ENCODE data around the gene PDZD8.

PDZD8 gene

GRCh38 chr10:117398029-117398428 is 22.8 kb upstream of the PDZD8 start:
- TF ChIP-seq CTCF (IDR thresholded peaks at IDR 0.05; ENCODE audit: borderline replicate concordance, control extremely low read depth, extremely low read depth, insufficient read depth, missing control alignments), result no peak
- DNase-seq (ENCODE audit: low spot score), result no peak
- in situ Hi-C loops (cut with MboI; ENCODE audit: low sequenced_read_pairs, unreplicated experiment), result no loop called here

DNA sequence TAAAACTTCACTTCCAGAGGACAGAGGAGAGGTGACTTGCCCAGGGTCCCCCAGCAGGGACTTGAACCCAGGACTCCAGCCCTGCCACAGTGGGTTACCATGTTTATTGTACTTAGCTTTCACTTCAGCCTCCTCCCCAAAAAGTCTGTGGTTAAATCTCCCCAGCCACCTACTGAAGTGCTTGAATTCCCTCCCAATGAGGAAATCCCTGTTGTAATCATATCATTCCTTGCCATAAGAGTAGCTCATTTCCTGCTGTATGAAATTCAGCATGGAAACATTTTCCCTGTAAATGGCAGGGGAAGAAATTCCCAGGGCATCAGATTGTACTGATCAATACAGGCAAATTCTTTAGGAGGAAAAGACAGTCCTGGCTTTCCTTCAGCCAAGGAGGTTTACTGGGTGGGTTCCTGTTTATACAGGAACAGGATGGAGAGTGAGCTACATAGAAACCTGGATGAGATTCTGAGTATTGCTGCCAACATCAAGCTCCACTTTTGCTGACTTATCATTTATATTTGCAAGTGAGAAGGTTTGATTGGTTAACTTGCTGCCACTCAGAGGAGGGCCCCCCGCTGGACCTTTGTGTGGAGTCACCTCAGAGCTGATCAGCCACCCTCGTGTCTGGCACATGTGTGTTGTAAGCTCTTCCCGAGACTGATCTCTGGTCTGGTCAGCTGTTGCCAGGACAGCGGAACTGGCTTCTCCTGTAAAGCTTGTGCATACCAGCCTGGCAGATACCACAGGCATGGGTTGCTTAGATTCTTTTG is 16.4 kb upstream of the PDZD8 start:
- in situ Hi-C loops (cut with MboI; ENCODE audit: low sequenced_read_pairs, unreplicated experiment), result no loop called here
- TF ChIP-seq CTCF (IDR thresholded peaks at IDR 0.05; ENCODE audit: borderline replicate concordance, control extremely low read depth, extremely low read depth, insufficient read depth, missing control alignments), result no peak

GRCh38 chr10:117390420-117390819 is 15.2 kb upstream of the PDZD8 start:
- no peak for DNase-seq (ENCODE audit: low spot score)
- no peak for TF ChIP-seq CTCF (IDR thresholded peaks at IDR 0.05; ENCODE audit: borderline replicate concordance, control extremely low read depth, extremely low read depth, insufficient read depth, missing control alignments)
- in situ Hi-C loops (cut with MboI; ENCODE audit: low sequenced_read_pairs, unreplicated experiment), result no loop called here

More for the DNA sequence above, 16.4 kb upstream of the PDZD8 start:
- no peak for DNase-seq (ENCODE audit: low spot score)

GRCh38 chr10:117386805-117387204 is 11.6 kb upstream of the PDZD8 start:
- in situ Hi-C loops (cut with MboI; ENCODE audit: low sequenced_read_pairs, unreplicated experiment), result no loop called here
- no peak for TF ChIP-seq CTCF (IDR thresholded peaks at IDR 0.05; ENCODE audit: borderline replicate concordance, control extremely low read depth, extremely low read depth, insufficient read depth, missing control alignments)

DNA sequence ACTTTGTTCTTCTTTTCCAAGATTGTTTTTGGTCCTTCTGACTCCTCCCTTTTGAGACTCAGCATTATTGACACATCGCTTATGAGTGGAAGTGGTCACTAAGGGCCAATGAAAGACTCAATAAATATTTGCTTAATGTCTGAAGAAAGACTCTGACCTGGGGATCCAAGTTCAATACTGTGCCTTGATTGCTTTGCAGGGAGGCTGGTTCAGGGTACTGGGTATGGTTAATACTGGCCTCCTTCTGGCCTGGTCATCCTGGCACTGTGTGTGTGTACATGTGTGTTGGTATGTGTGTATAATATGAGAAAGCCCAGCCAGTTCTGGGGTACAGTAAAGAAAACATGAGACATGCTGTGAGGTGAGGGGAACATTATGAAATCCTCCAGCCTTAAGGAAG is 7.6 kb upstream of the PDZD8 start:
- no peak for DNase-seq (ENCODE audit: low spot score)
- in situ Hi-C loops (cut with MboI; ENCODE audit: low sequenced_read_pairs, unreplicated experiment), result no loop called here
- no peak for TF ChIP-seq CTCF (IDR thresholded peaks at IDR 0.05; ENCODE audit: borderline replicate concordance, control extremely low read depth, extremely low read depth, insufficient read depth, missing control alignments)

More at GRCh38 chr10:117386805-117387204, 11.6 kb upstream of the PDZD8 start:
- DNase-seq (ENCODE audit: low spot score), result no peak

DNA sequence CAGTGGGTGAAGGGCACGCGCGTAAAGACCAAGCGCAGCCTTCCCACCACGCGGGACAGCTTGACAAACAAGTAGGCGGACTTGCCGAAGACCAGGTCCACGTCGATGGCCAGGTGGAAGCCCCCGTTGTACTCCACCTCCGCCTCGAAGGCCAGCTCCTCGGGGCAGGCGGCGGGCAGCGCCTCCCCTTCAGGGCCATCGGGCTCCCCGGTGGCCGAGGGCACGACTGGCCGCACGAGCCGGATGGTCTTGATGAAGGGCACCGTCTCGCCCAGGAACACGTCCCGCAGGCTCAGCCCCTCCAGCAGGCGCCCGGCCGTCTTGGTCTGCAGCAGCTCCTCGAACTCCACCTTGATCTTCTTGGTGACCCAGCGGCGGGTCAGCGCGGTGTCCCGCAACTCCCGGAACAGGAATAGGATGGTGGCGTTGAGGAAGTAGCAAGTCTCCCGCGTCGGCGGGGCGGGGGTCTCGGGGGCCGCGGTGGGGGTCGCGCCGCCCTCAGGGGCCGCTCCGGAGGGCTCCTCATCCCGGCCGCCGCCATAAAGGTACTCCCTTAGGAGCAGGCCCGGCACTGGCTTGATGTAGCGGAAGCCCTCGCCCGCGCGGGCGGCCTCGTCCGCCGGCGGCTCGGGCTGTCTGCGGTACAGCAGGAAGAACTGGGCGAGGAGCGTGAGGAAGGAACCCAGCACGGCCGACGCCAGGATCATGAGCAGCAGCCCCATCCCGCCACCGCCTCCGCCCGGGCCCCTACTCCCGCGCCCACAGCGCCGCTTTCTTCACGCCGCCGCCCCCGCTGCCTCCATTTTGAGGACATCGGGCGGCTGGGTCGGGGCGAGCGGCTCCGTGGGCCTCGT is 507 bp downstream of the PDZD8 start:
- DNase-seq (ENCODE audit: low spot score), result peak; percentile 52
- in situ Hi-C loops (cut with MboI; ENCODE audit: low sequenced_read_pairs, unreplicated experiment), result no loop called here
- TF ChIP-seq CTCF (IDR thresholded peaks at IDR 0.05; ENCODE audit: borderline replicate concordance, control extremely low read depth, extremely low read depth, insufficient read depth, missing control alignments), result no peak
